ENCODE data around the gene OPCML.

DNA sequence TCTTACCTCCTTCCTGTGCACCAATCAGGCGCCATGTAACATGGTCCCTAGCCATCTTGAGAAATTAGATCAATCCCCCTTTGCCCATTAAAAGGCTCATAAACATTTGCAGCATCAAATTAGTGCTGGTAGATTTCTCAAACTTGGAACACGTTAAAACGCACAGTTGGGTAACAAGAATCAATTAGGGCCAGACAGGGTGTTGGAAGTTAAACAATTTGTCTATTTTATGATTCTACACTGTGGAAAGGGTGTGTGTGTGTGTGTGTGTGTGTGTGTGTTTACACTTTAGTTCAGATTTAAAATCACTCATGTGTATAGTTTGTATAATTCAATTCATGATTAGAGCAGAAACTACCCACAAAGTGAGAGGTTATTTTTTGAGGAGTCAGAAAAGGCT lies 682.0 kb downstream of the OPCML start:
- TF ChIP-seq, protein P1, sequence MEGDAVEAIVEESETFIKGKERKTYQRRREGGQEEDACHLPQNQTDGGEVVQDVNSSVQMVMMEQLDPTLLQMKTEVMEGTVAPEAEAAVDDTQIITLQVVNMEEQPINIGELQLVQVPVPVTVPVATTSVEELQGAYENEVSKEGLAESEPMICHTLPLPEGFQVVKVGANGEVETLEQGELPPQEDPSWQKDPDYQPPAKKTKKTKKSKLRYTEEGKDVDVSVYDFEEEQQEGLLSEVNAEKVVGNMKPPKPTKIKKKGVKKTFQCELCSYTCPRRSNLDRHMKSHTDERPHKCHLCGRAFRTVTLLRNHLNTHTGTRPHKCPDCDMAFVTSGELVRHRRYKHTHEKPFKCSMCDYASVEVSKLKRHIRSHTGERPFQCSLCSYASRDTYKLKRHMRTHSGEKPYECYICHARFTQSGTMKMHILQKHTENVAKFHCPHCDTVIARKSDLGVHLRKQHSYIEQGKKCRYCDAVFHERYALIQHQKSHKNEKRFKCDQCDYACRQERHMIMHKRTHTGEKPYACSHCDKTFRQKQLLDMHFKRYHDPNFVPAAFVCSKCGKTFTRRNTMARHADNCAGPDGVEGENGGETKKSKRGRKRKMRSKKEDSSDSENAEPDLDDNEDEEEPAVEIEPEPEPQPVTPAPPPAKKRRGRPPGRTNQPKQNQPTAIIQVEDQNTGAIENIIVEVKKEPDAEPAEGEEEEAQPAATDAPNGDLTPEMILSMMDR (IDR thresholded peaks at IDR 0.05; ENCODE audit: low read depth, low read length, poor library complexity, severe bottlenecking), result no peak
- no peak for TF ChIP-seq EZH2phosphoT487 (IDR thresholded peaks at IDR 0.05; ENCODE audit: borderline replicate concordance, low read length)

All from DOHH2 (cell line).